Activated CD4-positive, CD25-positive, alpha-beta regulatory T cell (primary cell): ENCODE measurements around the gene ABCB8.

ENCODE experiments used
- DNase-seq, 4 experiments: peaks; one replicate each; lab custom pipeline; 2025; lab: John Stamatoyannopoulos, UW

The ABCB8 gene

DNA sequence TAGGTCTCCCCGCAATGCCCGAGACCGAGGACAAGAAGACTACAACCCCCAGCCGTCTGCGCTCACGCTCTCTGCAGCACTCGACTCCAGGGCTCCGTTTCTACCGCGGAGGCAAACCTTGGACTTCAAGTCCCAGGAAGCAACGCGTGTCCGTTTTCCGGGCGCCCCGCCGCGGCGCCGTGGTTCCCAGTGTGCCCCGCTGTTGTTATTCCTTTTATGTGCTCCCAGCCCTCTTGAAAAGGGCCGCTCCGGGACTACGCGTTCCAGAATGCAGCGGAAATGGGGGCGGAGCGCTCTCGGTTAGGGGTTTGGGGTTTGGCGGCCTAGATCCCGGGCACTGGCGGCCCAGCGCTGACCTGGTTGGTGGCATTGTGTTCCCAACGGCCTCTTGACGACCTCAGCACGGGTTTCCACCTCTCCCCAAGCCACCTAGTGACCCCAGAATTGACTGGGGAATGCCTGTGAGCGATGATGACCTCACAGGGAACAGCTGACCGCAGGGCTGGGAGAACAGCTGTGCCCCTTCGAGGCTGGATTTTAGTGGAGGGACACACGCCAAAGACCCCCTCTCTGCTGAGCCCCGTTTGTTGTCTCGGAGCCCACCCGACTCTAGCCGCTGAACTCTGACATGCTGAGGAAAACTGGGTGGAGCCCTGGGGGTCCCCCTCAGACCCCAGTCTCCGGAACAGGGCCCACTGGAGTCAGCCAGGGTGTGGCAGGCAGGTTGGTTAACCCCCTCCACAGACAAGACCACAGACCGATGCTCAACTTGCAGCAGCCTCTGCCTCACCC is 29.9 kb downstream of the ABCB8 start:
- DNase-seq = peak; percentile 91 to 94 (median 92)

DNA sequence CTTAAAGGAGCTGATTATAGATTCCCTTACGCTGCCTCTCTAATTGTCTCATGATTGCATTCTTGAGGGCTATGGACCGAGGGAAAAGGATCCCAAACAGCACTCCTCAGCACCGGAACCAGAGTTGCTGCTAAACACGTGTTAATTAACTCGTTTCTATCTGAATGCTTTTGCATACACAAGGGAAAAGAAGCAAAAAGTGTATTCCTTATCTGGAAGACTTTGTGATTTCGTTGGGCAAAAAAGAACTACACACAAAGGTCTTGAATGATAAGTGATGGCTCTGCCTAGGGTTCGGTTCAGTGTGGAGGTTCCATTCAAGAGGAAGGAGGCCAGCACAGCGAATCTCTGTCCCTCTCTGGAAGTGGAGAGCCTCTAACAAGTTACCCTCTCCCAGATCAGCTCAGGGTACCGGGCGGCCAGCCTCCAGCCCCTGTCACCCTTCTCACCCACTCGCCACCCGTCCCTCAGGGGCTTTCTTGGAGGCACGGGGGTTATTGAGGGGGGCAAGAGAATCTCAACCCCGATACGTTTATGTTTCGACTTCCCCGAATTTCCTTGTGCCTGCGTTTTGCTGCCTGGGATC is 30.6 kb downstream of the ABCB8 start:
- DNase-seq = no peak

DNA sequence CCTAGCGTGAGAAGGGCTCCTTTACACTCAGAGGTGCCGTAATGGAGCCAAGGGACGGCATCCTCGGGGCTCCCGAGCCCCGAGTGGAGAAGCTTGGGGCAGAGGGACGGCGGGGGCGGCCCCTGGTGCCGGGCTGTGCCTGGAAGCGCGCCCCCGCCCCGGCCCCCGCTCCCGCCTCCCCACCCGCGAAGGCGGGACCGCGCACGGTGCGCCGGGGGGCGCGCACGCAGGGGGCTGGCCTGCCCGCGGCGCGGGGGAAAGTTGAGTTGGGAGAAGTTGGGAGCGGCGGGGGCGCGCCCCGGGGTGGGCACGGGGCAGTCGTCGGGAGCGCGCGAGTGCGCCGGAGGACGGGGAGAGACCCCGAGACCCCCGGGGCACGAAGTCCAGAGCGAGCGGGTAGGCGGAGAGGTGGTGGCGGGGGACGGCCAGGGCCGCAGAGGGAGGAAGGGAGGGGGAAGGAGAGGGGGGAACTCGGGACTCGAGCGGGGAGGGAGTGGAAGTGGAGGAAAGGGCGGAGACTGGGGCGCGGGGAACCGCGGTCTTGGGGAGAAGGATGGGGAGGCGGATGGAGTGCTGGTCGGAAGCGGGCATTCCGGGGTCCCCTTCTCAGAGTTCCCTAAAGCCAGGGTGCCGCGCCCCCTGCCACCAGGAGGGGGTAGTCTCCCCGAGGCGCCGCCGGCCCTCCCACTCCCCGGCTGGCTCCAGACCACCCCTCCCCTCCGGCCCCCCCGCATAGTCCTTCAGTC is 31.3 kb downstream of the ABCB8 start, which contains the start of gene SLC4A2:
TSS of gene SLC4A2 (plus strand) at position 223 of the 746 bp plus-strand sequence. CDS start 2,399 bp downstream, outside the sequence.
- peak; percentile 42 to 68 (median 57) for DNase-seq

DNA sequence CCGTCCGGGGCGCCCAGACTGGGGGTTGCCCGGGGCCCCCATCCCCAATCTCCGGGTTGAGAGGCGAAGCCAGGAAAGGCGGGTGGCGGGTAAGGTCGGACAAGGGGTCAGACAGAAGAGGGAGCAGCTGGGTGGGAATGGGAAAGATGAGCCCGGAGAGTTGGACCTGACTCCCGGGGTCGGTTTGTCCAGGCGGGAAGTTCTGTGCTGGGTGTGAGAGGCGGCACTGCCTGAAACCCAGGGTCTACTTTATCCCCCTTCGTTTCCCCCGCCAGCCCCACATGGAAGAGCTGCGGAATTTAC is 31.8 kb downstream of the ABCB8 start:
- DNase-seq = no peak

DNA sequence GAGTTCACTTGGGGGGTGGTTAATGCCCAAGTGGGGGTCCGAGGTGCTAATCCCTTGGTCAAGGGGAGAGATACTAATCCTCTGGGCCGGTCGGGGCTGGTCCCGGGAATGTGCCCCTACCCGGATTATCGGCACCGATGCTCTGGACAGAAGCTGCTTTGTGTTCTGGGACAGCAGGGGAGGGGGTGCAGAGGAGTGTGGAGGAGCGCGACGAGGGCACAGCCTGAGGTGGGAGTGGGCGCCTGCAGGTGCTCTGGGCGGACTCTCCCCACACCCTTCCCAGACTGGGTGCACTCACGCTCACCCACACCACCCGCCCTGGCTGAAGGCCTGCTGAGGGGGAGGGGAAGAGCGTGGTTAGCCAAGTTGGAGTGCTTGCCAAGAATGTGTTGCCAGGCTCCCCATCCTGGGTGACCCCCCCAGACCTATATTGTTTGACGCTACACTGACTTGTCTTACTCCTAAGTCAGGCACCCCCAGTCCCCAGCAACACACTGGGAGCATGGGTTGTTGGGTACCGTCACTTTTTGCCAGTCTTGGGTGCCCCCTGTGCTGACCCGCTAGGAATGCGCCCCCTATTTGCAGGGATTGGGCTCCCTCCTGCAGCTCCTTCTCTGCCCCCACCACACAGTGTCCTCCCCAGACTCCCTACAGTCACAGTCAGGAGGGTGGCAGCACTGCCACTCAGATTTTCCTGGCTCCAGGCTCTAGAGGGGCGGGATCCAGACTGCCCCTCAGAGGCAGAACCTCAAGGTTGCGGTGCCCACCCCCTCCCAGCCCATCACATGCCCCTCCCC is 32.4 kb downstream of the ABCB8 start:
- DNase-seq = no peak

DNA sequence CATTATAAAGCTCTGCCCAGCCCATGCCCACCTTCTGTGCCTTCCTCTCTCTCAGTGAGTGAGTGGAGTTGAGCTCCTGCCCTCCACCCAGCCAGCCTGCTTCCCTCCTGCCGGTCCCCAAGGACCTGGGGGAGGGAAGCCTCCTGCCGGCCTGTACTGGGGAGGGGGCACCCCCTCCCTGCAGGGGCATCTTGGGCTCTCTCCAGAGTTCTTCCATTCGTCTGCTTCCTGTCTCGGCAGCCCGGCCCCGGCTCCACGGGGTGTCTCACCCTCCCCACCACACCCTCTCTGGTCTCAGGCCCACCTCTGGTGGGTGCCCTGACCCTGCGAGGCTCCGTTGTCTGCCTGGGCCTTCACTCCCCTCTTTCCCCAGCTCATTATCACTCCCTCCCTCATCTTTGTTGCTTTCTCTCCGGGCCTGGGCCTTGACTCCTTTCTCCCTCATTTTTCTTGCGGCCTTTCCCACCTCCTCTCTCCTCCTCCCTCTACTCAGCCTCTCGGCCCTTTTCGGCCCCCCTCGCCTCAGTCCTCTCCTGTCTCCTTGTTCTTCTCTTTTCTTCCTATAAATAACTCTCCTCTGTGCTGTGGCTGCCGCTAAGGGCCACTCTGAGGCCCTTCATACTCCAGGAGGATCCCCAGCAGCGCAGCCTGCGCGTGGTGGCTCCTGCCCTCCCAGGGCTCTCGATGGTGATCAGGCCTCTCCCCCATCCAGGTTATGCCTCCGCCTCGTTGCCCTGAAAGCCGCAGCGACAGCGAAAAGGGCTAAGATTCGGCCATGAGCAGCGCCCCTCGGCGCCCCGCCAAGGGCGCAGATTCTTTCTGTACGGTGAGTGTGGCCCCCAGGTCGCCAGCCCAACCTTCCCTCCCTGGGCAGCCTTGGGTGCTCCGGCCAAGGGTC is 33.2 kb downstream of the ABCB8 start:
- DNase-seq = no peak

DNA sequence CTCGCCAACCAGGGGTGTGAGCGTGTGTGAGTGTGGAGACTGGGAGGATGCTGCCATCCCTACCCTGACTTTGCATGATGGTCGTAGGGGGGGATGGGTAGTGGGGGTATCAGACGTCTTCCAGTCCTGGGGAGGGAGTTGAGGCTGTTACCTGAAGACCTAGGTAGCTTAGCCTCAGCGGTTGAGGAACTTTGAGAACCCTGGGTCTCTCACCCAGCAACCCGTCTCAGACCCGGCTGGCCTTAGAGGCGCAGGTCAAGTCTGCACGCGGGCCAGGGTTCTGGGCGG is 33.8 kb downstream of the ABCB8 start:
- DNase-seq = no peak

DNA sequence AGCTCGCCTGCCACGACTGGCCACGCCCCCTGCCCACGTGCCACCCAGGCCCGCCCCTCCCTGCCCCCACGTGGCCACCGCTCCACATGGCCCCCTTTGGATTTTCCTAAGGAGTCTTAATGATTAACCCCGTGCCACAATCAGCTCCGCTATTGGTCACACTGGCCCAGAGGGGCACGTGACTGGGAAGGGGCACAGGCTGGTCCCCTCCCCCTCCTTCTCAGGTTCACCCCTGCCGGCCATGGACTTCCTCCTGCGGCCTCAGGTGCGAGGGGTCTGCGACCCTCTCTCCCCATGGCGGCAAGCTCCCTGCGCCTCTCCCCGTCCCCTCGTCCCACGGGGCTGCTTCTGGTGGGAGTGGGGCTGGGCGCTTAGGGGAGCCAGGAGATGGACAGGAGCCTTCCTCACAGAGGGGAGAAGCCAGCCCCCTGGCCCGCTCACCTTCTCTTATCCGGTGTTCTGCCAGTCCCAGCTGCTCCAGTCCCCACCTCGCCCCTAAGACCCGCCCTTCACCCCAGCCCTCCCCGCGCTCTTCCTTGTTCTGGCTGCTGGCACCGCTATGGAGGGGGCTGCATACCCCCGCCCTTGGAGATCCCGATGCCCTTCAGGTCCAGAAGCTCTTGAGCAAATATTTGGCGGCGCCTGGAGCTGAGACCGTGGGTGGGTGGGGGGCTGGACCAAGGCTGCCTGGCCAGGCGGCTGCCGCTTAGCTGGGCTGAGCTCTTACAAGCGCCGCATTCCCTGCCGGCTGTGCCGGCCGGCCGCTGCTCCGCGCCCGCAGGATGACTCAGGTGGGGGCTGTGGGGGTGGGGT is 34.4 kb downstream of the ABCB8 start:
- DNase-seq = no peak

DNA sequence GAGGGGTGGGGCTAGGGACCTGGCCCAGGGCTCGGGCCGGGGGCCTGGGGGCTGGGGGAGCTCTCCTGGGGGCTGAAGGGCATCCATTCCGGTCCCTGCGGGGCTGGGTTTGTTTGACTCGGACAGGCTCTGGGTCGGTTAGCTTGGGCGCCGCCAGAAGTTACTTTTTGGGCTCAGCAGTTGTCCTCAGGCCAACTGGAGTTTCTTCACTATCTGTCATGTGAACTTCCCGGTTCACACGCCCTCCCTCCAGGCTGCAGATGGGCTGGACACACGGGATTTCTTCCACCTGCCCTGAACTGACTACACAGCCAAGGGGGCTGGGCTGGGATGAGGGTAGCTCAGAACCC is 34.9 kb downstream of the ABCB8 start:
- DNase-seq = no peak

DNA sequence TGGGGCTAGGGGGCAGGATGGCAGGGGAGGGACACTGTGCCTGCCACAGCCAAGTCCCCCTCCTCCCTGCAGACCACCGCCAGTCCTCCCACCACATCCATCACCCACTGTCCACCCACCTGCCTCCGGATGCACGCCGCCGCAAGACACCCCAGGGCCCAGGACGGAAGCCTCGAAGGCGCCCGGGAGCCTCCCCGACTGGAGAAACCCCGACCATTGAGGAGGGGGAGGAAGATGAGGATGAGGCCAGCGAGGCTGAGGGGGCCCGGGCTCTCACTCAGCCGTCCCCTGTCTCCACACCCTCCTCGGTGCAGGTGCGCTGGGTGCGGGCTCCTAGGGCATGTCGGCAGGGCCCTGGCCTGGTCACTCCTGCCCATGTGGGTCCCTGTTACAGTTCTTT is 36.2 kb downstream of the ABCB8 start:
- DNase-seq = no peak

DNA sequence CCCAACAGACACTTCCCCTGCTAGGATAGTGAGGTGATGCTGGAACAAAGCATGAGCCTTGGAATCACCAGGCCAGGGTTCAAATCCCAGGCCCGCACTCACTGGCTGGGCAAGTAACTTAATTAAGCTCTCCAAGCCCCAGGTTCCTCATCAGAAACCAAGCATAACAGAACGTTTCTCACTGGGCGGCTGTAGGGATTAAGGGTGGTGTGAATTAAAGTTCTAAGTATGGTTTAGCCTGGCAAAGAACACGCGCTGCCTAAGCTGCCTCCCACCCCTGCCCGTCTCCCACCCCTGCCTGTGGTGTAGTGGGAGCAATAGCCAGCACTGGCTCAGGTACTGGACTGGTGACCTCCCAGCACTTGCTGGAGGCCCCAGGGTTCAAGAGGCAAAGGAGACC is 36.7 kb downstream of the ABCB8 start:
- DNase-seq = no peak

DNA sequence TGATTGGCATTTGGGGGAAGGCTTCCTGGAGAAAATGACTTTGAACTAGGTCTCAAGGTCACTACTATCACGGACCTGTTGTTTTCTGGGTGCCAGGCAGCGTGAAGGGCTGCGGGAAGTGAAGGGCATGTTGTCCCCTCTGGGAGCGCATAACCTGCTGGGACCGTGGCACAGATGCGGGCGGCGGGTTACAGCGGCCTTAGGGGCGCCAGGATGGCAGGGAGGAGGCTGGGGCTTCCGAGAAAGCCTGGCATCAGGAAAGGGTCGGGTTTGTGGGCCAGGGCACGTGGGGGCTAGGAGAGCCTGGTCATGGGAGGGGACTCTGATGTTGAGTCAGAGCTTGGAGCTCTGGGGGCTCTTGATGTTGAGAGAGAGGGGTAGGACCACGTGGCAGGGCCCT is 37.3 kb downstream of the ABCB8 start:
- no peak for DNase-seq

DNA sequence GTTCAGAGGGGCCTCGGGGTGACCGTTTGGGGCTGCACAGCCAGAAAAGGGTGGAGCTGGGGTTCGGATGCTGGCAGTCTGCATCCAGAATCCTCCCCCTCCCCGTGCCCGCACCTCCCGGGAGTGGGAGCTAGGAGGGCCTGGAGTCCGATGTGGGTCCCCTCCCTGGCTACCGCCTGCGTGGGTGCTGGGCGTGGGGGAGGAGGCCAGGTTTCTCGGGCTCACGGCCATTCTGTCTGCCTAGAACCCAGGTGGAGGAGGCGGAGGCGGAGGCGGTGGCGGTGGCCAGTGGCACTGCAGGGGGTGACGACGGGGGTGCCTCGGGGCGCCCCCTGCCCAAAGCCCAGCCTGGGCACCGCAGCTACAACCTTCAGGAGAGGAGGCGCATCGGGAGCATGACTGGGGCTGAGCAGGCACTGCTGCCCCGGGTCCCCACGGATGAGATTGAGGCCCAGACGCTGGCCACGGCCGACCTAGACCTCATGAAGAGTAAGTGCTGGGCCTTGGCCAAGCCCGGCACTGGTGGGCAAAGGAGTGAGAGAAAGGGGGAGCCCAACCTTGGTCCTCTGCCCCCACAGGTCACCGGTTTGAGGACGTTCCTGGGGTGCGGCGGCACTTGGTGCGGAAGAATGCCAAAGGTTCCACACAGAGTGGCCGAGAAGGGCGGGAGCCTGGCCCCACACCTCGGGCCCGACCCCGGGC is 38.2 kb downstream of the ABCB8 start:
- DNase-seq = no peak

DNA sequence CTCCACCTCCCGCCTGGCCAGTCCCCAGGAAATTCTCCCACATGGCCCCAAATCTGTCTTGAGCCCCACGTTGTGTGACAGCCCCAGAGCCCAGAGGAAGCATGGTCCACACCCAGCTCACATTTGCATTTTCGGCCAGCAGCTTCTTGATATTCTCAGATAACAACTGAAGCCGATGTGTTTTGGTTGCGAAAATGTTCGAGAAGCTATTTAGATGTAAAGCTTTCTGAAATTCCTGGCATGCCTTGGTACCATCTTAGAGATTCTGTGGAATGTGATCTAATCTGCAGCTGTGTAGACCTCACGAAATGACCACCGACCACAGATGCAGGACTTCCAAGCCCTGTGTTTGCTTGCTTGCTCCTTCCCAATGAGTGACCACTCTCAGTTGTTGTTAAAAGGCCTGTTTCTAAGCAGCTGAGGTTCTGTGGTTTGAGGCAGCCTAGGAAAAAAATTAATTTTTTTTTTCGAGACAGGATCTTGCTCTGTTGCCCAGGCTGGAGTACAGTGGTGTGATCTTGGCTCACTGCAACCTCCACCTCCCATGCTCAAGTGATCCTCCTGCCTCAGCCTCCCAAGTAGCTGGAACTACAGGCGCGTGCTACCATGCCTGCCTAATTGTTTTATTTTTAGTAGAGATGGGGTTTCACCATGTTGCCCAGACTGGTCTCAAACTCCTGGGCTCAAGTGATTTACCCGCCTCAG is 40.0 kb downstream of the ABCB8 start:
- DNase-seq = no peak

DNA sequence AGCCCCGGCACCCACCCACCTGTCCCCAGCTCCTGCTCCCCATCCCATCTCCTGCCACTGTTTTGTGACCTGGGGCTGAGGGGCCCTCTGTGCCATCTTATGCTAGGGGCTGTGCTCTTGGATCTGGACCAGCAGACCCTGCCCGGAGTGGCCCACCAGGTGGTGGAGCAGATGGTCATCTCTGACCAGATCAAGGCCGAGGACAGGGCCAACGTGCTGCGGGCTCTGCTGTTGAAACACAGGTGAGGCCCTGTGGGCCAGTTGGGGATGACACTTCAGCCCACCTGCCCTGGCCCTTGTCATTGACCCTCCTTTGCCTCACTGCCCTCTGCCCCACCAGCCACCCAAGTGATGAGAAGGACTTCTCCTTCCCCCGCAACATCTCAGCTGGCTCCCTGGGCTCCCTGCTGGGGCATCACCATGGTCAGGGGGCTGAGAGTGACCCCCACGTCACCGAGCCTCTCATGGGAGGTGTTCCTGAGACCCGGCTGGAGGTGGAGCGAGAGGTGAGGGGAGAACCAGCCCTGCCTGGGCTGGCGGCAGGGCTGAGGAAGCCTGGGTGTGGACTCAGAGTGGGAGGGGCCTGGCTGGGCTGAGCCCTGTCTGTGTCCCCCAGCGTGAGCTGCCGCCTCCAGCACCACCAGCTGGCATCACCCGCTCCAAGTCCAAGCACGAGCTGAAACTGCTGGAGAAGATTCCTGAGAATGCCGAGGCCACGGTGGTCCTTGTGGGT is 41.8 kb downstream of the ABCB8 start:
- no peak for DNase-seq

DNA sequence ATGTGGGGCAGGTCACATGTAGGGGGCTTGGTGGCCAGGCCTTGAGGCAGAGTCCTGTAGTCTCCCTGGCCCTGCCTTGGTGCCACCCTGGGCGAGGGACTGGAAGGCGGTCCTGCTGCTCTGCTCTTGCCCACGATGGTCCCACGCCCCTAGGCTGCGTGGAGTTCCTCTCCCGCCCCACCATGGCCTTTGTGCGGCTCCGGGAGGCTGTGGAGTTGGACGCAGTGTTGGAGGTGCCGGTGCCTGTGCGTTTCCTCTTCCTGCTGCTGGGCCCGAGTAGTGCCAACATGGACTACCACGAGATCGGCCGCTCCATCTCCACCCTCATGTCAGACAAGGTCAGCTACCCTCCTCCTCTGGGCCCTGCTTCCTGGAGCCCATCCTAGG is 42.3 kb downstream of the ABCB8 start:
- no peak for DNase-seq

DNA sequence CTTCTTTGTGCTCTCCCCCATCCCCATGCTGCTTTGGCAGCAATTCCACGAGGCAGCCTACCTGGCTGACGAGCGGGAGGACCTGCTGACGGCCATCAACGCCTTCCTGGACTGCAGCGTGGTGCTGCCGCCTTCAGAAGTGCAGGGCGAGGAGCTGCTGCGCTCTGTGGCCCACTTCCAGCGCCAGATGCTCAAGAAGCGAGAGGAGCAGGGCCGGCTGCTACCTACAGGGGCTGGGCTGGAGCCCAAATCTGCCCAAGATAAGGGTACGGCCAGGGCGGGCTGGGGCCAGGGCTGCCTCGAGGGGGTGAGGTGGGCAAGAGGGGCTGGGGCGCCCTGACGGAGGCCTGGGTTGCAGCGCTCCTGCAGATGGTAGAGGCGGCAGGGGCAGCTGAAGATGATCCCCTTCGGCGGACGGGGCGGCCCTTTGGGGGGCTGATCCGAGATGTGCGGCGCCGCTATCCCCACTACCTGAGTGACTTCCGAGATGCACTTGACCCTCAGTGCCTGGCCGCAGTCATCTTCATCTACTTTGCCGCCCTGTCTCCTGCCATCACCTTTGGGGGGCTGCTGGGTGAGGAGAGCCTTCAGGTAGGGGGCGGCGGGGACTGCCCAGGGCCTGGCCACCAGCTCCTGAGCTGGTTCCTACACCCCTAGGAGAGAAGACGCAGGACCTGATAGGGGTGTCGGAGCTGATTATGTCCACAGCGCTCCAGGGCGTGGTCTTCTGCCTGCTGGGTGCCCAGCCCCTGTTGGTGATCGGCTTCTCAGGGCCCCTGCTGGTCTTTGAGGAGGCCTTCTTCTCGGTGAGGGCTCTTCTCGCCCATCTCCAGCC is 43.0 kb downstream of the ABCB8 start:
- DNase-seq = no peak

DNA sequence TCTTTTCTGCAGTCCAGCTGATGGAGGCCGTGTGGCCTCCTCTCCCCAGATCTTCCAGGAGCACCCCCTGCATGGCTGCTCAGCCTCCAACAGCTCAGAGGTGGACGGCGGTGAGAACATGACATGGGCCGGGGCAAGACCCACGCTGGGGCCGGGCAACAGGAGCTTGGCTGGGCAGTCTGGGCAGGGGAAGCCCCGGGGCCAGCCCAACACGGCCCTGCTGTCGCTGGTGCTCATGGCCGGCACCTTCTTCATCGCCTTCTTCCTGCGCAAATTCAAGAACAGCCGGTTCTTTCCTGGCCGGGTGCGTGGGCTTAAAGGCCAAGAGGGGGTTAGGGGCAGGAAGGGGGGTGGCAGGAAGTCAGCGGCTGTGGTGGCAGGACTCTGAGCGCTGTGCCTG is 45.7 kb downstream of the ABCB8 start:
- DNase-seq = no peak
